ENCODE measurements around the gene NCKAP1.
"Not testable (repeated sequence)": the region's sequence is repeated elsewhere in the genome, so short reads cannot be mapped to it uniquely, and the experiment has no call there.

NCKAP1 gene

DNA sequence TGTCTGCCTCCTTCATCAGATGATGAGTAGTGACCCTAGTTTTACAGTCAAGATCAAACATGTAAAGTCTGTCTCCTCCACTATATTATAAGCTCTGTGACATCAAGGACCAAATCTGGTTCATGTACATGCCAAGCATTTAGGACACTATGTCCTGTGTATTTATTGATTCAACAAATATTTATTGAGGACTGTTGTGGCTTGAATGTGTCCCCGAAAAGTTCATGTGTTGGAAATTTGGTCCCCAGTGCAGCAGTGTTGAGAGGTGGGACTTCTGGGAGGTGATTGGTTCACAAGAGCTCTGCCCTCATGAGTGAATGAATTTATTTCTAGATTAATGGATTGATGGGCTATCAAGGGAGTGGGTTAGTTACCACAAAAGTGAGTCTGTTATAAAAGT is 125.2 kb downstream of the NCKAP1 start:
- DNase-seq (no peak), ATAC-seq (no peak)

- ATAC-seq (no peak), DNase-seq (no peak)
These were observed 125.7 kb downstream of the NCKAP1 start for GRCh38 chr2:182912518-182912915.

DNA sequence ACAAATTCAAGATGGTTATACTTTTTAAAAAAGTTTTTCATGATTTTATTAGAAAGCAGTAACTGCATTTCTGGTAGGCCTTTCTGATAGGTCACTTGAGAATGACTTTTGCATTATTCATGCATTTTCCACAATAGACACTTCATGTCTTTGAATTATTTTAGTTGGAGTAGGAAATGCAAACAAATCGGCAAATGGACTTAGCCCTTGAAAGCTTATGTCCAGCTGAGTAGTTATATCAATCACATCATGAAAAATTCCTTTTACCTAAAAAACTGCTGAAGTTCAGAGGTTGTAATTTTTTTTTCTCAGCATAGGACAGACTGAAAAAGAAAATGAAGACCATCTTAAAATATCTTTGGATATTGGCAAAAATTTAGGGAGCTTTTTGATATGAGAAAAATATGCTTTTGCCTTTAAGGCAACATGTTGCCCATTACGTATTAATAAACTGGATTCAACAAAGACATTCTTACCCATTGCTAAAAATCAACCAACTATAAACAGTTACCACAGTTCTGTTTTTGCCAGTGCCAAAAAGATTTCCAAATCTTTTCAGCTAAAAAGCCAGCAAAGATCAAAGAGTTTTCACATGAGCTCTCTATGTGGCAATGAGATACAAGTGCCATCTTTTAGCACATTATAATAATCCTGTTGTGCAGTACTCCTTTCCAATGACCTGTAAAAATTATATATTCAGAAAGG is 126.3 kb downstream of the NCKAP1 start:
- ATAC-seq (no peak), DNase-seq (no peak)

DNA sequence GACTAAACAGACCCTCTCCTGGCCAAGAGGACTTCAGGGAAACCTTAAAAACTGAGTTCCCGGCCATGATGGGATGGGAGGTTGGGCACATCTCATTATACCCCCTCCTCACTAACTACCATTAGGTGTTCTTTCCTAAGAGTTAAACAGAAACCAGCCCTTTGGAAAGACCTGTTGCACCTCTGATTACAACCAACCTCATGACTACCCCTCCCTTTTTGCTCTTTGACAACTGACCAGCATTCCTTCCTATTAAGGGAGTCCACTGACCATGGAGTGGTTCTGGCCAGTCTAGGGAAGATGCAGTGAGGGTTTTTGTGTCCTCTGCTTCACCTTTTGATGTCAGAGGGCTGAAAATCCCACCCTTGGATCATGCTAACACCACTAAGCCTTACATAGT is 127.3 kb downstream of the NCKAP1 start:
- DNase-seq (no peak), ATAC-seq (no peak)

GRCh38 chr2:182907081-182907830 is 131.0 kb downstream of the NCKAP1 start:
- DNase-seq (no peak), ATAC-seq (no peak)

- no peak for ATAC-seq
- DNase-seq: no peak
These were observed 131.8 kb downstream of the NCKAP1 start for GRCh38 chr2:182906454-182906853.

DNA sequence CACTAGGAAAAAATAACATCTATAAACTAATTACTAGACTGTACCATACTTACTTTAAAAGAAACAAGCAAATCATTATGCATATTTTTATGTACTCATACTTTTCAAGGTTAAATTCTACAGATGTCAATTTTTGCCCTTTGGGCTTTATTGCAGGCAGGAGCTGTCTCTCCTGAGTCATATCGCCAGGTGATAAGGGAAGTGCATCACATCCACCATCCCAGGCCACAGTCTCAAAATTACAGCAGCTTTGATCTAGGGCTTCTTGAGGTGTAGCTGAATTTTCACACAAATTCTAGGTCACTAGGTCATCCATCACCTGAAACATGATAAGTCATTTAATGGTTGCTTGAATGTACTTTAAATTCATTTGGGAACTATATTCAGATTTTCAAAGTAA is 133.4 kb downstream of the NCKAP1 start:
- DNase-seq (no peak), ATAC-seq (no peak)

DNA sequence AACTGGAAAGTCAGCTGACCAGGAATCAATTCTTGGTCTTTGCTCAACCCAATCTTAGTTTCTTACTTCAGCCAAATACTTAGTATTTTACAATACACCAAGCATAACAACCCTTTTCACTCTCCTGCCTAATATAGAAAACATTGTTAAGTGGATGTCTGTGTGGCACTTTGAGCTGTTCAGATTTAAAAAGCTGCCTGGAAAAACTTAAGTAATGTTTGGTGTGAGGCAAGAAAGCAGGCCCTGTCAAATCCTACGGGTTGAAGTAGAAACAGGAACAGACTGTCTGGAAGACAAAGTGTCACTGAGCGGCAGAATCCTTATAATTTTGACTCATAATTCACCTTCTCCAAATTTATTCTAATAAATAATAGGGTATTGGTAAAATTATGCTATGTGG is 134.7 kb downstream of the NCKAP1 start:
- no peak for ATAC-seq
- DNase-seq: no peak

DNA sequence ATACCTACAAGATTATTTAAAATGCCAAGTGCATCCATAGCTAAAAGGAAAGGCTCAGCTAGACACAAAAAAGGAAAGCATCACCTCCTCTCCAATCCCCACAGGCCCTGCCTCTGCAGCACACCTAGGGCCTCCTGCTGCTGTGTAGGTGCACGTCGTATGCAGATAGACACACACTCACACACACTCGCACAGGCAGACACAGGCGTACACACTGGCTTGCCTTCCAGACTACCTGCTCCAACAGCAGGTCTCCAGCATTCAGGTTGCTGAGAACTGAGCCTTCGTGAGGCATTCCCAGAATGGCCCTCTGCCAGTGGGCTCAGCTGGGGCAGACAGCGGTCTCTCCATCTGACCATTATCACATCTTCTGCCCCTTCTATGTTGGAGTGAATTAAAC is 136.5 kb downstream of the NCKAP1 start:
- no peak for ATAC-seq

GRCh38 chr2:182898718-182899117 is 139.5 kb downstream of the NCKAP1 start:
- DNase-seq: no peak
- ATAC-seq: no peak

More for the DNA sequence above, 136.5 kb downstream of the NCKAP1 start:
- no peak for DNase-seq

DNA sequence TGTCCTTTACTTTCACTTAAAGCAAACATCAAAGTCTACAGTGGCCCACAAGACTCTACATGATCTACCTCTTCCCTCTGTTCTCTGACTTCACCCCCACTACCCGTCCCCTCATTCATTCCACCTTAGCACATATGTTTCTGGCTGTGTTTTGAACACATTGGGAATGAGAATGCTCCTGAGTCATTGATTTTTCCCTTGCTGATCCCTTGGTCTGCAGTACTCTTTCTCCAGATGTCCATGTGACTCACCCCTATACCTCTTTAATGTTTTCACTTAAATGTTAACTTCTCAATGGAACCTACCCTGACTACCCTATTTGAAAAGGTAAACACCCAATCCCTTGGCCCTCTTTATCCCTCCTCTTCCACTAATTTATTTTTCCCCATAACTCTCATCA is 141.1 kb downstream of the NCKAP1 start:
- DNase-seq (no peak), ATAC-seq (no peak)

GRCh38 chr2:182895798-182896197 is 142.5 kb downstream of the NCKAP1 start:
- DNase-seq: no peak

DNA sequence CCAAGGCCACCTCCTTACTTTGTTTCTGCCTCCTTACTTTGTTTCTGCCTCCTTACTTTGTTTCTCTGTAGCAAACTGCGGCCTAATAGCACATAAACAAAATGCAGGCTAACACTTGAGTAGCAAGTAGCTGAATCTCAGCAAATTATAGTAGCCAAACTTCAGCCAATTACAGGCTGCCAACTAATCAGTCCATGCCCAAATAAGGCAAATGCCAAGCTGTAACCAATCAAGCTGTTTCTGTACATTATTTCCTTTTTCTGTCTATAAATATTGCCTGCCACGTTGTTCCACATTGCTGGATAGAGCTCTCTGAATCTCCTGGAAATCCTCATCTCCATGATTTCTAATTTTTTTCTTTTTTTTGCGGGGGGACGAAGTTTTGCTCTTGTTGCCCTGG is 143.1 kb downstream of the NCKAP1 start:
- no peak for ATAC-seq
- DNase-seq: no peak

More at GRCh38 chr2:182895798-182896197, 142.5 kb downstream of the NCKAP1 start:
- ATAC-seq: no peak

DNA sequence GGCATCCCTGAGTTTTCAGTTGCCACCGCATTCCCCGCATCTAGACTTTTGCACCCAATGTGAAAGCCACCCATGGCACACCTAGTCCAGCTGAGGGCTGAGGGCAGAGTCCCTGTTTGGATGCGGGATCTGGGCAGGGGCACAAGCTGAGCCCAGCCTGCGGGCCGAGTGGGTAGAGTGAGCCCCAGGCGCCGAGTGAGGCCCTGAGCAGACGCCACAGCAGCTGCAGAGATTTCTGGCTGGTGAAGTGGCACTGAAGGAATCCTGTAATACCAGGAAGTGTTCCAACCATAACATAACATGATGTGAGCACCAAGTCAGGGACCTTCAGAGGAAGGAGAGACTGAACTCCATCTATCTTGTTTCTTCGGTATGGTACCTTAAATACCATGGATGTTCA is 144.1 kb downstream of the NCKAP1 start:
- ATAC-seq (no peak), DNase-seq (no peak)

GRCh38 chr2:182893666-182894065 is 144.6 kb downstream of the NCKAP1 start:
- no peak for DNase-seq
- no peak for ATAC-seq

GRCh38 chr2:182893035-182893434 is 145.2 kb downstream of the NCKAP1 start:
- ATAC-seq, DNase-seq: not testable (repeated sequence)

GRCh38 chr2:182891611-182892010 is 146.6 kb downstream of the NCKAP1 start:
- ATAC-seq: no peak
- DNase-seq: no peak

- DNase-seq: no peak
- ATAC-seq: no peak
These were observed 147.4 kb downstream of the NCKAP1 start for GRCh38 chr2:182890773-182891378.

GRCh38 chr2:182890305-182890704 is 148.0 kb downstream of the NCKAP1 start:
- DNase-seq (no peak), ATAC-seq (no peak)

DNA sequence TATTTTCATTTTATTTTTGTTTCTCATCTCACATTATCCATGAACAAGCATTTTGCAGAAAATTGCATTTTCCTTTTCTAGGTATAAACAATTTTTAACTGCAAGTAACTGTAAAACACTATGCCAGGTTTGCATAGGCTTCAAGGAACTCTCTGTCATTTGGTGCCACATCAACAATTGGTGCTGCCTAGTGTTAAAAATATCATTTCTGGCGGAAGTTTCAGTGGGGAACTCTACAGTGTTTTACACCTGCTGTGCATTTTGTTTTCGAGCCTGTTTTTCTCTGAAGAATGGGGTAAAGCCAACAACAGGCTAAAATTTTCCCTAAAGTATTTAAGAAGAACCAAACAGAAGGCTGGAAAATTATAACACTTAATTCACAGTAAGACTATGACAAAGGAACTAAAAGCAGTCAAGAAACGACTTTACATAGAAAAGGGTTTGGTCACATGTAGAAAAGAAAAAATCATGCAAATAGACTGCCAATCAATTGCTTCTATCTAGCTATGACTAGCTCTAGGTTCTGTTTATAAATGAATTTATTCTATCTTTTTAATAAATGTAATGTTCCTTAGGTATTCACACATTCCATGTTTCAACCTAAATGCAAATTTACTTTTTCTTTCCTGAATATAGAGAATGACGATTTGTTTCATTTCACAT is 150.4 kb downstream of the NCKAP1 start:
- no peak for ATAC-seq
- no peak for DNase-seq

DNA sequence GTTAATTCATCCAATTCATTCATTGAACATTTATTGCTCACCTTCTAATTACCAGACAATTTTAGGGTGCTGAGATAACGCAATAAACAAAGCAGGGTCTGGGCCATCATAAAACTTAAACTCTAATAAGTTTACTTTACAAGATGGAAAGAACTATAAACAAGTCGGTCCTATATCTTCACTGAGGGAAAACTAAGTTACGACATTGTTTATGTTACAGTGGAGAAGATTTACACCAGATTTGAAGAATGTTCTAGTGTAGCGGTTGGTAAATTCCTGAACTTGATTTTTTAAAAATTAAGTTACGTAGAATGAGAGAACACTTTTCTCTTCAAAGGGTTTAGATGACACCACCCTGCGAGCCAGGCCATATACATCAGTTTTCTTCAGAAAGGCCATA is 151.2 kb downstream of the NCKAP1 start:
- DNase-seq: no peak
- no peak for ATAC-seq

DNA sequence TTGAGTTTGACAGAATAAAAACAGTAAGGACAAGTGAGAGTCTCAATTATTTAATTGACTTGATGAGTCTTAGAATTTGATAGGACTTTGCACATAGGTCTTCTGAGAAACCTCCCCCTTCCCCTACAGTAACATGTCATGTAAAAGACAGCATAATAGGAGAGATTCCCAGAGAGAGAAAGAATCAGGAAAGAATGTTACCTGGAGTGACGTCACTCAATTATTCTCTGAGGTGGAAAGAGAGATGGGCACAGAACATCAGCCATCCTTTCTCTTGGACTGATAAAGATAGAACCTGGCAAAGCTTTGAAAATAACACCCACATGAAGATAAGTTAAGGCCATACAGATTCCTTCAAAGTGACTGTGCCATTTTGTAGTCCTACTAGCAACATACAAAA is 152.5 kb downstream of the NCKAP1 start:
- no peak for DNase-seq
- ATAC-seq: no peak

DNA sequence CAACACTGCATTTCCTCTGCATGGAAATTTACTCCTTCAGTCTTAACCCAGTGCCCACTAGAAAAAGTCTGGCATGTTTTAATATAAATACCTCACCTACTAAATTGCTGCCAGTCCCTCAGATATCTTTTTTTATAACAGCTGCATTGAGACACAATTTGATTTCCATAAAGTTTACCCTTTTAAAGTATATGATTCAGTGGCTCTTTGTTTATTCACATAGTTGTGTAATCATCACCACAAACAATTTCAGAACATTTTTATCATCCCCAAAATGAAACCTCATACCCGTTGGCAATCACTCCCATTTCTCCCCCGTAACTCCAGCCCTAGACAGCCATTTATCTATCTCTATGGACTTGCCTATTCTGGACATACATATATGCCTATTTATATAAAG is 154.8 kb downstream of the NCKAP1 start:
- DNase-seq: no peak
- ATAC-seq: no peak
